Measurements from ENCODE around the gene LRP2.

GRCh38 chr2:169232551-169233154 lies 129.7 kb downstream of the LRP2 start:
- TF ChIP-seq CTCF (IDR thresholded peaks at IDR 0.05) (no peak), EP300 (IDR thresholded peaks at IDR 0.05) (no peak)
